Prostate gland (tissue), 2 donors: Measurements from ENCODE around the gene TMCC1.

Experiments
- POLR2A ChIP-seq: fragments of 450-650 bp; IDR thresholded peaks from one replicate; pipeline ENCODE4 v1.6.1; 2016; ENCODE audit warnings: antibody characterized with exemption, mild to moderate bottlenecking
- POLR2AphosphoS5 ChIP-seq: sonication (generic); formaldehyde crosslinking; IDR thresholded peaks from one replicate; pipeline ENCODE4 v1.6.1; 2017; ENCODE audit warnings: antibody characterized with exemption
- TF ChIP-seq, protein P1 (sequence below), 4 experiments: fragments of 200-600 bp in 2 of 4; fragments of 450-650 bp in 2 of 4; sonication (generic) in 2 of 4; IDR thresholded peaks; 1 replicate in 3 of 4; 2 replicates in 1 of 4; pipeline ENCODE4 v1.5.1; 2016 to 2019; ENCODE audit warnings: antibody characterized with exemption in 4 of 4, mild to moderate bottlenecking in 2 of 4, moderate library complexity in 2 of 4

DNA sequence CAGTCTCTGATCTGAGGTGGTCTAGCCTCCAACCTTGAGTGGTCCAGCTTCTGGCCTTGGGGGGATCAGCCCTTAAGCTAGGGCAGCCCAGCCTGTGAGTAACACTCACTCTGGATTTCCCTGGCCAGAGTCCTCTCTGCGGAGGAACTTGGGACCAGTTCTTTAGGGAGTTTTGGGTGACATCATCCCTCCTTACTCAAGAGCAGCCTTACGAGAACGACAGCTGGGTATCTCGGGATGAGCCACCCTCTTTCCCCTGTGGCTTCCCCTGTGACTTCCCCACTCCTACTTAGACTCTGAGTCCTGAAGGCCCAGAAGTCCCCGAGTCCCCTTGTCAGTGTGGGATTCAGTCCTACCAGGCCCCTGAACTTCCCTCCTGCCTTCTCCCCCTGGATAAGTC, 276.8 kb downstream of the TMCC1 start:
- no peak for TF ChIP-seq POLR2A
- TF ChIP-seq, protein P1, sequence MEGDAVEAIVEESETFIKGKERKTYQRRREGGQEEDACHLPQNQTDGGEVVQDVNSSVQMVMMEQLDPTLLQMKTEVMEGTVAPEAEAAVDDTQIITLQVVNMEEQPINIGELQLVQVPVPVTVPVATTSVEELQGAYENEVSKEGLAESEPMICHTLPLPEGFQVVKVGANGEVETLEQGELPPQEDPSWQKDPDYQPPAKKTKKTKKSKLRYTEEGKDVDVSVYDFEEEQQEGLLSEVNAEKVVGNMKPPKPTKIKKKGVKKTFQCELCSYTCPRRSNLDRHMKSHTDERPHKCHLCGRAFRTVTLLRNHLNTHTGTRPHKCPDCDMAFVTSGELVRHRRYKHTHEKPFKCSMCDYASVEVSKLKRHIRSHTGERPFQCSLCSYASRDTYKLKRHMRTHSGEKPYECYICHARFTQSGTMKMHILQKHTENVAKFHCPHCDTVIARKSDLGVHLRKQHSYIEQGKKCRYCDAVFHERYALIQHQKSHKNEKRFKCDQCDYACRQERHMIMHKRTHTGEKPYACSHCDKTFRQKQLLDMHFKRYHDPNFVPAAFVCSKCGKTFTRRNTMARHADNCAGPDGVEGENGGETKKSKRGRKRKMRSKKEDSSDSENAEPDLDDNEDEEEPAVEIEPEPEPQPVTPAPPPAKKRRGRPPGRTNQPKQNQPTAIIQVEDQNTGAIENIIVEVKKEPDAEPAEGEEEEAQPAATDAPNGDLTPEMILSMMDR (IDR thresholded peaks at IDR 0.05): no peak
- TF ChIP-seq POLR2AphosphoS5: no peak
